Thymus (tissue), 11 donors: ENCODE results near the gene CPSF3. TPM values are rescaled to one million over a fixed set of nuclear protein-coding genes. Genes with fewer than 3 reads are reported as not detected.
"Not testable (repeated sequence)": the region's sequence is repeated elsewhere in the genome, so short reads cannot be mapped to it uniquely, and the experiment has no call there.

ENCODE experiments used
- DNase-seq, 9 donors: peaks; one replicate each; pipeline ENCODE4 v3.0.0-alpha.2; 2013; ENCODE audit warnings: low spot score in 9 of 9, low read depth in 6 of 9, missing footprints in 1 of 9
- H3K27ac ChIP-seq, 2 donors: one replicate each; pipeline ENCODE4 v1.5.1; 2013; ENCODE audit warnings: control low read depth in 1 of 2, low read depth in 1 of 2, low read length in 1 of 2, mild to moderate bottlenecking in 1 of 2, moderate library complexity in 1 of 2
- H3K27me3 ChIP-seq, 2 donors: one replicate each; pipeline ENCODE4 v1.5.1; 2013; ENCODE audit warnings: low read length in 1 of 2; ENCODE audit not compliant: control insufficient read depth in 2 of 2, insufficient read depth in 1 of 2
- H3K36me3 ChIP-seq, 2 donors: one replicate each; pipeline ENCODE4 v1.5.1; 2013; ENCODE audit warnings: low read length in 1 of 2, mild to moderate bottlenecking in 1 of 2, moderate library complexity in 1 of 2; ENCODE audit not compliant: control insufficient read depth in 2 of 2, insufficient read depth in 2 of 2
- H3K4me1 ChIP-seq, 2 donors: one replicate each; pipeline ENCODE4 v1.5.1; 2013; ENCODE audit warnings: low read length in 2 of 2; ENCODE audit not compliant: control insufficient read depth in 2 of 2, insufficient read depth in 2 of 2
- H3K4me3 ChIP-seq, 2 donors: one replicate each; pipeline ENCODE4 v1.5.1; 2013; ENCODE audit warnings: low read length in 2 of 2, control low read depth in 1 of 2, mild to moderate bottlenecking in 1 of 2
- H3K9me3 ChIP-seq, 2 donors: one replicate each; pipeline ENCODE4 v1.5.1; 2013; ENCODE audit warnings: low read length in 1 of 2, mild to moderate bottlenecking in 1 of 2; ENCODE audit not compliant: control insufficient read depth in 2 of 2, insufficient read depth in 1 of 2
- WGBS: extraction: QIAGEN DNeasy Blood & Tissue Kit; methylation state at CpG from one replicate; pipeline ENCODE4 v1.1.7; 2013; 5-methylcytosine and 5-hydroxymethylcytosine counted together
- polyA plus RNA-seq: library from polyadenylated mRNA; stranded (reverse); fragments of 200-250 nt; gene quantifications from one replicate; pipeline ENCODE4 v1.2.3, GENCODE V29; 2013
- total RNA-seq: library from RNA; stranded (reverse); fragments of 120-200 nt; gene quantifications from one replicate; pipeline ENCODE4 v1.2.4, GENCODE V29; 2013
- donor health status: healthy.

The CPSF3 gene
- total and polyA plus RNA-seq, 2 donors = 39.3 to 51.3 TPM

GRCh38 chr2:9508931-9509330 is 85.5 kb downstream of the CPSF3 start:
- Histone ChIP-seq H3K27me3 (no peaks in the 10 kb centered on the region), H3K4me1 (no peaks in the 10 kb centered on the region), H3K27ac (no peak overlapping the region), H3K4me3 (no peak overlapping the region), H3K36me3 (peaks cover 48 to 49% of the 10 kb centered on the region in 2 donors), H3K9me3 (no peaks in the 10 kb centered on the region)
- WGBS = 36% methylated on average over 1 of the region's 1 CpG
- no peak for DNase-seq

- WGBS = 98% methylated on average over 3 of the region's 3 CpGs
- not testable (repeated sequence) for DNase-seq, H3K9me3 ChIP-seq, H3K4me1 ChIP-seq, H3K4me3 ChIP-seq, H3K27me3 ChIP-seq, H3K27ac ChIP-seq
- H3K36me3 ChIP-seq = peaks cover 33 to 42% of the 10 kb centered on the region in 2 donors
These were observed 90.5 kb downstream of the CPSF3 start for GRCh38 chr2:9513946-9514345.

- 72% methylated on average over 2 of the region's 2 CpGs for WGBS
- peaks cover 41 to 61% of the 10 kb centered on the region in 2 donors for H3K36me3 ChIP-seq
- no peaks in the 10 kb centered on the region for H3K9me3 ChIP-seq
- H3K27ac ChIP-seq = no peak overlapping the region
- DNase-seq = no peak
- no peak overlapping the region for H3K4me3 ChIP-seq
- no peaks in the 10 kb centered on the region for H3K27me3 ChIP-seq
- H3K4me1 ChIP-seq = no peaks in the 10 kb centered on the region
These were observed 93.8 kb downstream of the CPSF3 start for GRCh38 chr2:9517118-9517782.

GRCh38 chr2:9518163-9518562 is 94.7 kb downstream of the CPSF3 start:
- no peaks in the 10 kb centered on the region for H3K27me3 ChIP-seq
- 96% methylated on average over 3 of the region's 3 CpGs for WGBS
- peaks cover 33 to 54% of the 10 kb centered on the region in 2 donors for H3K36me3 ChIP-seq

GRCh38 chr2:9518780-9519179 is 95.3 kb downstream of the CPSF3 start:
- Histone ChIP-seq H3K27me3 (no peaks in the 10 kb centered on the region), H3K36me3 (peaks cover 27 to 52% of the 10 kb centered on the region in 2 donors), H3K9me3 (no peaks in the 10 kb centered on the region), H3K4me1 (no peaks in the 10 kb centered on the region), H3K4me3 (no peak overlapping the region), H3K27ac (no peak overlapping the region)
- no peak for DNase-seq
- WGBS = 99% methylated on average over 7 of the region's 7 CpGs

More at GRCh38 chr2:9518163-9518562, 94.7 kb downstream of the CPSF3 start:
- H3K9me3 ChIP-seq = no peaks in the 10 kb centered on the region
- H3K27ac ChIP-seq = no peak overlapping the region
- H3K4me1 ChIP-seq = no peaks in the 10 kb centered on the region
- no peak overlapping the region for H3K4me3 ChIP-seq
- DNase-seq = no peak

- DNase-seq = no peak
- peaks cover 27 to 56% of the 10 kb centered on the region in 2 donors for H3K36me3 ChIP-seq
- no peaks in the 10 kb centered on the region for H3K9me3 ChIP-seq
- no peaks in the 10 kb centered on the region for H3K4me1 ChIP-seq
- over 99% methylated on average over 2 of the region's 2 CpGs for WGBS
- H3K4me3 ChIP-seq = no peak overlapping the region
- H3K27me3 ChIP-seq = no peaks in the 10 kb centered on the region
- no peak overlapping the region for H3K27ac ChIP-seq
These were observed 95.8 kb downstream of the CPSF3 start for GRCh38 chr2:9519250-9519649.

Other genes starting within 250 kb of the CPSF3 start
- gene ASAP2, start 216.8 kb upstream of the CPSF3 start, total RNA-seq = 3.3 TPM
- 6.7 TPM for gene ASAP2, start 216.8 kb upstream of the CPSF3 start, polyA plus RNA-seq
- gene ITGB1BP1, start 126 bp upstream of the CPSF3 start, total RNA-seq = 37.3 TPM
- gene ITGB1BP1, start 126 bp upstream of the CPSF3 start, polyA plus RNA-seq = 116 TPM
- 49.1 TPM for gene IAH1, start 50.9 kb downstream of the CPSF3 start, total RNA-seq
- 80.2 TPM for gene IAH1, start 50.9 kb downstream of the CPSF3 start, polyA plus RNA-seq
- gene ADAM17, start 132.2 kb downstream of the CPSF3 start, total RNA-seq = 14.0 TPM
- 16.7 TPM for gene ADAM17, start 132.2 kb downstream of the CPSF3 start, polyA plus RNA-seq
- 117 TPM for gene YWHAQ, start 207.3 kb downstream of the CPSF3 start, total RNA-seq
- gene YWHAQ, start 207.3 kb downstream of the CPSF3 start, polyA plus RNA-seq = 182 TPM